GM21515 (cell line): ENCODE results near the gene AREG.

Experiments used
- ATAC-seq: cut with Tn5 transposase; IDR thresholded peaks from one replicate; pipeline ENCODE4 v1.9.1; 2021; ENCODE audit not compliant: unreplicated experiment

Gene AREG

GRCh38 chr4:74504212-74504611 lies 59.3 kb downstream of the AREG start:
- no peak for ATAC-seq
